HPDE6-E6E7 (cell line): ENCODE data around the gene FAR2.
"Not testable (repeated sequence)": the region's sequence is repeated elsewhere in the genome, so short reads cannot be mapped to it uniquely, and the experiment has no call there.

ENCODE experiments used
- DNase-seq: peaks from one replicate; pipeline ENCODE4 v3.0.0; 2011; ENCODE audit warnings: missing footprints; ENCODE audit errors: extremely low spot score

The FAR2 gene

GRCh38 chr12:29234552-29234951 is 85.5 kb downstream of the FAR2 start:
- DNase-seq, result no peak

DNA sequence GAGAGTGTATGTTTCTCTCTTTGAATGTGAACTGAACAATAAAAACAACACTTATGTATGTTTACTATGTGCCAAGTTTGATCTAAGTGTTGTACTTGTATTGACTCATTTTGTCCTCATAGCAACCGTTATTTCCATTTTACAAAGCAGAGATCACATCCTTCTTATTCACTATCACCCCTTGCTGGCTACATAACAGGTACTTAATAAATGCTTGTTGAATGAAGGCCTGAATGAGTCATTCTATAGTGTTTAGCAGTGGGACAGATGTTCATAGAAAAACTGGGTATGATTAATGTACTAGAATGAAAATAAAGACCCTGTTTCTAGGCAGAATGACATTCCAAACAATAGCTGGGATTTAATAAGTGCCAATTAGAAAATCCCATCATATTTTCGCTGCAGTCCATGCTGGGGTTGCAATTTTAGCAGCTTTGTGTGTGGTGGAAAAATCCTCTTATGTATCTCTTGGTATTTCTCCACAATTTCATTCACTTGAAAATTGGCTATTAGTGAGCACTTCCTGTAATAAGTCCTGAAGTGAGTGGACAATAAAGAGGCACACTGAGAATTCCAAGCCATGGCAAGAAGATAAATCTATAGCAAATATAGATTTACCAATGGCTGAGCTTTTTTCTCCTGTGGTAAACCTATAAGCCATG is 86.0 kb downstream of the FAR2 start:
- DNase-seq, result no peak

DNA sequence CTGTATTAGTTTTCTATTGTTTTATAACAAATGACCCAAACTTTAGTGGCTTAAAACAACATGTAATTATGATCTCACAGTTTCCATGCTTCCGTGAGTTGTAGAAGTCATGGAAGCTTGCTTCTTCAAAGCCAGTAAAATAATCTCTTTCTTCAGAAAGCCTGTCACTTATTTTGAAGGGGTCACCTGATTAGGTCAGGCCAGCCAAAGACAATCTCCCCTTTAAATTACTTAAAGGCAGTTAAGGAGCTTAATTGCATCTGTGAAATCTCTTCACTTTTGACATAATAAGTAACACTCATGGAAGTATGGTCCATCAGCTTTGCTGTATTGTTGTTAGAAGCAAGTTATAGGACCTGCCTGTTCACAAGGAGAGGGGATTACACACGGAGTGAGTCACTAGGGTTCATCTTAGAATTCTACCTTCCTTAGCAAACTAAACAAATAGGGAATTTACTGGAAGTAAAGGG is 89.8 kb downstream of the FAR2 start:
- no peak for DNase-seq

GRCh38 chr12:29239336-29239735 is 90.3 kb downstream of the FAR2 start:
- no peak for DNase-seq

DNA sequence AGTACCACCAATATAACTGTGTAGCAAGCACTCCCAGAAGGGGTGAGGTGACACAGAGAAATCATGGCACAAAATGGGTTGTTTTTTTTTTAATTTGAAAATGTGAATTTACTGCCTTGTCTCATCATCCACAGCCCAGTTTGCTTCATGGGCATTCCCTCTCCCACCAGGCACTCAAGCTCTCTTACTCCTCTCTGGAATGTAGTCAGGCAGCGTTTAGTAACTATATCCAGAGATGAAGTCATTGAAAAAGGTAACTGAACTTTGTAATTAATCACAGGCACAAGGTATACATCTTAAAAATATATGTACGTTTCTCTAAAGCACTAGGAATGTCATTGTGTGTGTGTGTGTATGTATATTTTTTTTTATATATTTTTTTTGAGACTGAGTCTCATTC is 91.4 kb downstream of the FAR2 start:
- DNase-seq, result no peak

- peak; percentile 67 for DNase-seq
Measured at GRCh38 chr12:29241821-29242591, 92.9 kb downstream of the FAR2 start.

- DNase-seq, result no peak
Measured at GRCh38 chr12:29242921-29243431, 93.9 kb downstream of the FAR2 start.

DNA sequence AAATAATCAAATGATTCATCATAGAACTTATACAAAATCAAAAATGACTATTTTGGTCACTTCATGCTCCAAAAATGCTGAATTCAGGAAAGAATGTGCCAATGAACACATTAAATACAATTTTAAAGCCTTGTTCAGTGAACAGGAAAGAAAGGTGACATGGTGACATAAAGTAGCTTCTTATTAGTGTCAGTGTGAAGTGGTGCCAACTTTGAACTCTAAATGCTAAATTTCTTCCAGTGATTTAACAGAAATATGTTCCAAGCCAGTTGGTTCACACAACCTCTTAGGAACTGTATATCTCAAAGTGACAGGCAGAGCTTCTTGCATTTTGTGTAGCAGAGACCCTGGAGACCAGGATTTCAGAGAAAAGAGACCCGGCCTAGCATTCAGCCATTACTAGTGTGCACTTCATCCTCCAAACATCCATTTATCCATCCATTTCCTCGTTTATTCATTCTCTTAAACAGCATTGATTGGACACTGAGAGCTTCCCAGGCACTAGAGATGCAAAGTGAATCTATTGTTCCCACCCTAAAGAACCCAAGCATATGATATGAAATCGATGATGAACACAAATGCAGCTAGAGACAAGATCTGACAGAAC is 95.2 kb downstream of the FAR2 start:
- no peak for DNase-seq

GRCh38 chr12:29245246-29245645 is 96.2 kb downstream of the FAR2 start:
- no peak for DNase-seq

DNA sequence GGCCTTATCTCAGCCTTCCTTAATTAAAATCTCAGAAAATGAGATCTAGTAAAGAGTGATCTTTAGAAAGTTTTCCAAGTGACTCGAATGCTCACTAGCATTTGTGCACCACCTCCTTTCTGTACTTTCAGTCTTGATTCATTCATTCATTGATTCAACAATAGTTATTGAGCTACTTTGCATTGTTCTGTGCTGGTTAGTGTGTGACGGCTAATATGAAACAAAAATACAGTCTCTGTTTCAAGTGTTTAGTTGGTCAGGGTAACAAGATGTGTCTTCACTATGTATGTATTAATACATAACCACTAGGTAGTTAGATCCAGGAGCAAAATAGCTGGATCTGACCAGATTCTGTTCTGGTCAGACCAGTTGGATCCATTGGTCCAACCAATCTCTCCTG is 100.9 kb downstream of the FAR2 start:
- no peak for DNase-seq

GRCh38 chr12:29253906-29254625 is 105.0 kb downstream of the FAR2 start:
- no peak for DNase-seq

- DNase-seq, result no peak
Measured at GRCh38 chr12:29255042-29255441, 106.0 kb downstream of the FAR2 start.

DNA sequence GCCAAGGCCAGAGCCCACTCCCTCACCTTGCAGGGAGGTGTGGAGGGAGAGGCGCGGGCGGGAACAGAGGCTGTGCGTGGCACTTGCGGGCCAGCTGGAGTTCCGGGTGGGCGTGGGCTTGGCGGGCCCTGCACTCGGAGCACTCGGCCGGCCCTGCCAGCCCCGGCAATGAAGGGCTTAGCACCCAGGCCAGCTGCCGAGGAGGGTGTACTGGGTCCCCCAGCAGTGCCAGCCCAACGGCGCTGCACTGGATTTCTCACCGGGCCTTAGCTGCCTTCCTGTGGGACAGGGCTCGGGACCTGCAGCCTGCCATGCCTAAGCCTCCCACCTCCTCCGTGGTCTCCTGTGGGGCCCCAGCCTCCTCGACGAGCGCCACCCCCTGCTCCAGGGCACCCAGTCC is 107.5 kb downstream of the FAR2 start:
- no peak for DNase-seq

DNA sequence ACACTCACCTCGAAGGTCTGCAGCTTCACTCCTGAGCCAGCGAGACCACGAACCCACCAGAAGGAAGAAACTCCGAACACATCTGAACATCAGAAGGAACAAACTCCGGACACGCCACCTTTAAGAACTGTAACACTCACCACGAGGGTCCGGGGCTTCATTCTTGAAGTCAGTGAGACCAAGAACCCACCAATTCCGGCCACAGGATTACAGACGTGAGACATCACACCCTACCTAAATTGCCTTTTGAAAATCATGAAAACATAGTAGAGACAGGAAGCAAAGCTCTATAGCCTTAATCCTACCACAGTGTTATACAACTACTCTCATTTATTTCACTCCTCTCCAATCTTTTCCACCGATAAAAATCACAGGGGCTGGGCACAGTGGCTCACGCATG is 108.6 kb downstream of the FAR2 start:
- DNase-seq, result not testable (repeated sequence)

DNA sequence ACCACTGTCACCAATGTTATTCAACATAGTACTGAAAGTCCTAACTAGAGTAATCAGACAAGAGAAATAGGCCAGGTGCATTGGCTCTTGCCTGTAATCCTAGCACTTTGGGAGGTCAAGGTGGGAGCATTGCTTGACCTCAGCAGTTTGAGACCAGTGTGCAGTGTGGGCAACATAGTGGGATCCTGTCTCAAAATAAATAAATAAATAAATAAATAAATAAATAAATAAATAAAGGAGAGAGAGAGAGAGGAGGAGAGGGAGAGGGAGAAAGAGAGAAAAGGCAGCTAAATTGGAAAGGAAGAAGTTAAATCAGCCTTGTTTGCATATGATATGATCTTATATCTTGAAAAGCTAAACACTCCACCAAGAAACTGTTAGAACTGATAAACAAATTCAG is 115.3 kb downstream of the FAR2 start:
- DNase-seq, result no peak

DNA sequence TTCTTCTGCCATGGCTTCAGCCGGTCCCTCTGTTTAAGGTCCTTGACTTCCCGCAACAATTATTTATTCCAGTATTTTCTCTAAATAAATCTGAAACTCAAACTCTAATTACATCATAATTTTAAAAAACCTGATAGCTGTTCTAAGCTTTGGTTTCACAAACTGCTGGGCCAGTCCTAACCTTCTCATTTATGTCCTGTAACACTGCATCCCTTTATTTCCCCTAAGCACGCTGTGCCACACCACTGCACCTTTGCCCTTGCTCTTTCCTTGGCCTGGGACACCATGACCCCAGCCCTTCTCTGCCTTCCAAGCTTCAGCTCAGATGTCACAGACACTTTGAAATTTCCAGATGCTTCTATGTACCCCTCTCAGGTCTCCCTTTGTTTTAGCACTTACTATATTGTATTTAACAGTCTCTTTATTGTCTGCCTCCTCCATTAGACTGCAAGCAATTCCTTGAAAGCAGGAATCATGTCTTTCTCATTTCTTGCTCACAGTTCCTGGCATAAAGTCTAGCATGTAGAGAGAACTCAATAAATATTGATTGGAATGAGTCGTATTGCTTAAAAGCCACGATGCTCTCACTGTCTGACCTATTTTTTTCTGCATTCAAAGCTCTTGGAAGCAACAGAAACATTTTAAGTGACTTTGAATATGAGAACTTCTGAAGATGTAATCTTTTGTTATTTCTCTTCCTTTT is 120.8 kb downstream of the FAR2 start:
- DNase-seq, result no peak

GRCh38 chr12:29270446-29270845 is 121.4 kb downstream of the FAR2 start:
- DNase-seq, result no peak

DNA sequence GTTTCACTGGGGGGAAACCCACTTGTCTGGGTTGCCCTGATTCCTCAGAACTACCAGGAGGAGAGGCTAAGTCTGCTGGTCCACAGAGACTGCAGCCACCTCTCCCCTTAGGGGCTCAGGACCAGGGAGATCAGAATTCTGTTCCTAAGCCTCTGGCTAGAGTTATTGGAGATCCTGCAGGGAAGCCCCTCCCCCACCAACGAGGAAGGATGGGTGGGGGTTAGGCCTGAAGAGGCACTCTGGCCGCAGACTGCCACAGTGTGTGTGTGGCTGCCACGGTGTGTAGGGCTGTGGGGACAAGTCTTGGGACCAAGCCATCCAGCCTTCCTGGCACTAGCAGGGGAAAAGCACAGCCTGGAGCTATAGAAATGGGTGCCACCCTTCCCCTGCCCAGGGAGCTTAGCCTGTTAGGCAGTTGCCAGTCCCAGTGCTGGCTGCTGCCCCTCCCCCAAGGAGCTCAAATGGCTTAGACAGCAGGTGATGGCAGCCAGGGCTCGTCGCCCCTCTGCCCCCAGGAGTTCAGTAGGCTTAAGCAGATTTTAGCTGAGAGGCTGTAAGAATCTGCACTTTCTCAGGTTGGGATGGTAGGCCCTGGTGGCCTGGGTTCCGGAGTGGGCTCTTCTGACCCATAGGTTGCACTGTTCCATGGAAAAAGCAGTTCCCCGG is 124.2 kb downstream of the FAR2 start:
- no peak for DNase-seq

- DNase-seq, result no peak
Measured at GRCh38 chr12:29275834-29276233, 126.8 kb downstream of the FAR2 start.

- no peak for DNase-seq
Measured at GRCh38 chr12:29277231-29277630, 128.2 kb downstream of the FAR2 start.
